Skin of body (tissue), 2 donors: Measurements from ENCODE around the gene CCT8. TPM values are rescaled to one million over a fixed set of nuclear protein-coding genes. Genes with fewer than 3 reads are reported as not detected.
A peak's percentile ranks its signal among the peaks of the same experiment; 100 is the strongest.
"Not testable (repeated sequence)": the region's sequence is repeated elsewhere in the genome, so short reads cannot be mapped to it uniquely, and the experiment has no call there.

Experiments
- DNase-seq: peaks from one replicate; lab custom pipeline; 2025; lab: John Stamatoyannopoulos, UW
- total RNA-seq: library from RNA; depleted of rRNA; stranded (reverse); fragments of >200 nt; gene quantifications from one replicate; pipeline ENCODE4 v1.2.3, GENCODE V29; 2014

The CCT8 gene
- total RNA-seq, 1 donor from 2014 or later: 114 TPM

- no peak for DNase-seq
Observed at GRCh38 chr21:29018540-29018939, 54.9 kb downstream of the CCT8 start.

- no peak for DNase-seq
Observed at GRCh38 chr21:29017639-29018237, 55.7 kb downstream of the CCT8 start.

- not testable (repeated sequence) for DNase-seq
Observed at GRCh38 chr21:29011236-29011635, 62.2 kb downstream of the CCT8 start.

GRCh38 chr21:29008367-29008766 lies 65.1 kb downstream of the CCT8 start:
- no peak for DNase-seq

GRCh38 chr21:29007810-29008209 lies 65.6 kb downstream of the CCT8 start:
- peak; percentile 22 for DNase-seq

- no peak for DNase-seq
Observed at GRCh38 chr21:29007135-29007534, 66.3 kb downstream of the CCT8 start.

Other genes with a start within 250 kb of the CCT8 start
- gene LTN1, start 80.8 kb downstream of the CCT8 start, total RNA-seq: 38.9 TPM
- gene RWDD2B, start 54.3 kb downstream of the CCT8 start, total RNA-seq: 9.9 TPM
- 33.1 TPM for gene USP16, start 49.0 kb downstream of the CCT8 start, total RNA-seq
- 12.9 TPM for gene MAP3K7CL, start 57.0 kb upstream of the CCT8 start, total RNA-seq
- 97.7 TPM for gene BACH1, start 225.3 kb upstream of the CCT8 start, total RNA-seq